Kidney (tissue), 14 donors: ENCODE data around the gene LTO1. TPM values are rescaled to one million over a fixed set of nuclear protein-coding genes. Genes with fewer than 3 reads are reported as not detected.
A peak's percentile ranks its signal among the peaks of the same experiment; 100 is the strongest.

Experiments used
- DNase-seq, 5 donors: peaks; one replicate each; pipeline ENCODE4 v3.0.0-alpha.2; 2013 to 2020
- FAIRE-seq: peaks from 2 replicates; lab custom pipeline; 2012; peaks lifted over from hg19 to GRCh38; lab: Jason Lieb, UNC
- H3K27ac ChIP-seq, 2 donors: one replicate each; pipeline ENCODE4 v1.7.0; 2013; ENCODE audit warnings: low read depth in 2 of 2, low read length in 2 of 2, inconsistent platforms in 1 of 2
- H3K27me3 ChIP-seq: one replicate; pipeline ENCODE4 v1.7.1; 2013; ENCODE audit warnings: low read length, inconsistent platforms; ENCODE audit not compliant: control insufficient read depth, insufficient read depth
- H3K36me3 ChIP-seq, 3 donors: one replicate each; pipeline versions ENCODE4 v1.7.0 to v1.7.1; 2013; ENCODE audit warnings: low read length in 3 of 3, control low read depth in 1 of 3, inconsistent platforms in 1 of 3; ENCODE audit not compliant: insufficient read depth in 3 of 3, control insufficient read depth in 2 of 3
- H3K4me1 ChIP-seq, 3 donors: one replicate each; pipeline versions ENCODE4 v1.7.0 to v1.7.1; 2013; ENCODE audit warnings: low read length in 3 of 3, inconsistent platforms in 1 of 3, low read depth in 1 of 3; ENCODE audit not compliant: control insufficient read depth in 2 of 3, insufficient read depth in 2 of 3
- H3K4me3 ChIP-seq, 3 donors: one replicate each; pipeline versions ENCODE4 v1.7.0 to v1.8.1; 2013; ENCODE audit warnings: low read length in 3 of 3, control low read depth in 1 of 3, inconsistent platforms in 1 of 3
- H3K9ac ChIP-seq, 3 donors: one replicate each; pipeline versions ENCODE4 v1.7.0 to v1.7.1; 2013; ENCODE audit warnings: low read length in 3 of 3, control low read depth in 1 of 3, inconsistent platforms in 1 of 3
- H3K9me3 ChIP-seq, 3 donors: one replicate each; pipeline versions ENCODE4 v1.7.0 to v1.7.1; 2013; ENCODE audit warnings: low read length in 3 of 3, control low read depth in 1 of 3, inconsistent platforms in 1 of 3; ENCODE audit not compliant: control insufficient read depth in 2 of 3, insufficient read depth in 1 of 3
- intact Hi-C: fragments of 100-400 bp; cut with DNase I; formaldehyde crosslinking; loops from one replicate; pipeline ENCODE4 v1.11.1; 2022
- polyA plus RNA-seq: library from polyadenylated mRNA; stranded (reverse); fragments of 350-450 nt; fragmentation: Illumina TruSeq; extraction: RNeasy Lipid Tissue Mini Kit (QIAGEN cat#74804); gene quantifications from one replicate; pipeline ENCODE4 v1.2.3, GENCODE V29; 2014; ENCODE audit warnings: low read depth, low replicate concordance; ENCODE audit not compliant: insufficient read depth
- total RNA-seq: library from RNA; stranded (reverse); fragmentation: NEBNext Ultra II Directional; extraction: Animal tissue kit (Norgen Biotek cat#: 25700); gene quantifications from one replicate; pipeline ENCODE4 v1.2.1, GENCODE V29; 2021
- TF ChIP-seq, protein P1 (sequence below): IDR thresholded peaks from 3 replicates; pipeline ENCODE4 v1.5.1; 2012; ENCODE audit warnings: mild to moderate bottlenecking, moderate library complexity, borderline replicate concordance; ENCODE audit not compliant: insufficient read depth; ENCODE audit errors: extremely low read depth
- donor health status: control.
- donor health status: control.
- donor health status: control.
- donor health status: control.
- donor health status: control.
- donor health status: DM: yes; HTN: yes; CAD: no.
- donor health status: Normal renal cell carcinoma (clear cell type).

Gene LTO1
- total and polyA plus RNA-seq, 2 donors from 2014 or later: 14.6 to 21.9 TPM

DNA sequence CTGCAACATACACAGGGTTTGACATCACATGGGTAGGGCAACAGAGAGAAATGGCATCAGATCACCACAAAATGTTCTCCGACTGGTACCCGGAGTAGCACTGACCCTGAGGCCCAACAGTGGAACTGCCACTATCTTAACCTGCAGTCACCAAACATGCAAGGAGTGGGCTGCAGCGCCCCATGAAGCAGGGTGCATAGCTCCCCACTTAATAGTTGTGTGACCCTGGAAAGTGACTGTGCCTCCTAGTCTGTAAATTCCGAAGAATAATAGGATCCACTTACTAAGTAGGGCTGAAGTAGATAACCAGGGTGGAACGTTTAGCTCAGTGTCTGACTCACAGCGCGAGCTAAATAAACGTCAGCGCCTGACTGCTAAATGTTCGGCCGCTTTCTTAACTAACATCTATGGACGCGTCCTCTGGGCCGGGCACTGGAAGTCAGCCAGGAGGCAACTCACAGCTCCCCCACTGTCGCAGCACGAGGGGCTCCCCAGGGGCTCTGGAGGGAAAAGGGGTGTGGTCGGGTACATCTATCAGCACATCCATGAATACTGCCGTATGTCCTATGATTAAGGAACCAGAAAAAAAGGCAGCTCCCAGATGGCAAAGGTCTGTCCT is 777 bp downstream of the LTO1 start:
- TF ChIP-seq, protein P1, sequence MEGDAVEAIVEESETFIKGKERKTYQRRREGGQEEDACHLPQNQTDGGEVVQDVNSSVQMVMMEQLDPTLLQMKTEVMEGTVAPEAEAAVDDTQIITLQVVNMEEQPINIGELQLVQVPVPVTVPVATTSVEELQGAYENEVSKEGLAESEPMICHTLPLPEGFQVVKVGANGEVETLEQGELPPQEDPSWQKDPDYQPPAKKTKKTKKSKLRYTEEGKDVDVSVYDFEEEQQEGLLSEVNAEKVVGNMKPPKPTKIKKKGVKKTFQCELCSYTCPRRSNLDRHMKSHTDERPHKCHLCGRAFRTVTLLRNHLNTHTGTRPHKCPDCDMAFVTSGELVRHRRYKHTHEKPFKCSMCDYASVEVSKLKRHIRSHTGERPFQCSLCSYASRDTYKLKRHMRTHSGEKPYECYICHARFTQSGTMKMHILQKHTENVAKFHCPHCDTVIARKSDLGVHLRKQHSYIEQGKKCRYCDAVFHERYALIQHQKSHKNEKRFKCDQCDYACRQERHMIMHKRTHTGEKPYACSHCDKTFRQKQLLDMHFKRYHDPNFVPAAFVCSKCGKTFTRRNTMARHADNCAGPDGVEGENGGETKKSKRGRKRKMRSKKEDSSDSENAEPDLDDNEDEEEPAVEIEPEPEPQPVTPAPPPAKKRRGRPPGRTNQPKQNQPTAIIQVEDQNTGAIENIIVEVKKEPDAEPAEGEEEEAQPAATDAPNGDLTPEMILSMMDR: no peak
- DNase-seq (peak in 1 of 5 donors; percentile 68), FAIRE-seq (no peak)
- Histone ChIP-seq H3K27me3 (no peaks in the 10 kb centered on the region), H3K4me3 (peak overlapping the region; percentile 76 to 96 (median 95)), H3K4me1 (peaks cover 0 to 7% (median 6%) of the 10 kb centered on the region in 3 donors), H3K36me3 (peaks cover 0 to 12% (median 7%) of the 10 kb centered on the region in 3 donors), H3K27ac (peak overlapping the region; percentile 14 to 57), H3K9me3 (no peaks in the 10 kb centered on the region), H3K9ac (peak overlapping the region; percentile 57 to 98 (median 72))
- intact Hi-C loops: no loop called here

DNA sequence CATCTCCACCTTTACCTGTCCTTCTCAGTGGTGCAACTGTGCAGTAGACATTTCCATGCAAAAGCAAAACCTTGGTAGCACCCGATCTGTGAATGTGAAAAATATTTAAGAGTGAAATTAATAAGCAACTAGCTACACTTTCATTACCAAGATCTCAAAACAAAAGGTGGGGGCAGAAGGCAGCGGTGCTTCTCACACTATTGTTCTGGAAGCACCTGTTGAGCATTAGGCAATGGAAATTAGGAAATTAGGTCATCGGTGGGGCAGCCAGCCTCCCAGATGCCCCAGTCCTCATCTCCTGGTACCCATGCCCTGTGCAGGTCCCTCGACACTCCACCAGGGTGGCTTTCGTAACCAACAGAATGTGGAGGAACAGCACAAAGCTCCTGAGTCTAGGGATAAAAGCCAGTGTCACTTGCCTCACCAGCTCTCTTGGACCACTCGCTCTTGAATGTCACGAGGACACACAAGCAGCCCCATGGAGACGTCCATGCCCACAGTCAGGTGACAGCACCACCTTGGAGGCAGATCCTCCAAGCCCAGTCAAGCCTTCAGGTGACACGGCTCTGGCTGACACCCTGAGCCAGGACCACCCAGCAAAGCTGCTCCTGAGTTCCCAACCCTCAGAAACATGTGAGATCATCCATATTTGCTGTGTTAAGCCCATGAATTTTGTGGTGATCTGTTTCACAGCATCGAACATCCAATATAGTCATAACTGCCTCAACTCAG is 3.3 kb downstream of the LTO1 start:
- H3K27me3 ChIP-seq: no peaks in the 10 kb centered on the region

DNA sequence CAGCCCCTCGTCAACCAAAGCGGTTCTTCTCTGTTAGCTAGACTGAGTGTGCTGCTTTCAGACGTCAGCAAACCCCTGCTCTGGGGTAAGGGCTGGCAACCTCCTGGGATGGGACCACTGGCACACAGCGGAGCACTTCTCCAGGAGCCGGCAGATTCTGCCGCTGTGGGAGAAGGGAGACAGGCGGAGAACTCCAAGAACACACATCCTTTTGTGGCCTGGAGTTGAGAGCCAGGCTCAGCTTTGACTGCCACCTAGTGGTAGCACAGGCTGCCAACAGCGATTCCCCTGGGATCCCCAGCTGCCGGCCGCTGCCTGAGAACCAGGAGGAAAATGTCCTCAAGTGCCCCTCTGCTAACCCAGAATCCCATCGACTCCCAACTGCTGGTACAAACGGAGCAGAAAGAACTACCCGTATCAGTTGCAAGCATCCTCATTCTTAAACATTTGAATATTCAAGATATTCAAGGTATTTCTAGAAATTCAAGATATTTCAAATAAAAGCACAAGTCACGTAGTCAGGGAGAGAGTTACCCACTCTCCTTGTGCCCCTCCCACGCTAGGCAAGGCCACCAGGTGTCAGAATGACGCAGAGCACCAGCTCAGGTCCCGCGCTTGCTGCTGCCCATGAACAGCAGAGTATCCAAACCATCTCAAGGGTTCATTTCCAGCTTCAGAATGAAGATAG is 4.9 kb downstream of the LTO1 start:
- Histone ChIP-seq H3K36me3 (peaks cover 0 to 20% (median 9%) of the 10 kb centered on the region in 3 donors), H3K9me3 (no peaks in the 10 kb centered on the region), H3K9ac (no peak overlapping the region), H3K27ac (no peak overlapping the region), H3K27me3 (no peaks in the 10 kb centered on the region), H3K4me3 (no peak overlapping the region), H3K4me1 (peaks cover 0 to 7% (median 6%) of the 10 kb centered on the region in 3 donors)
- FAIRE-seq: no peak
- intact Hi-C loops: no loop called here
- DNase-seq: peak; percentile 90 to 93 (median 91)
- TF ChIP-seq, protein P1: peak; percentile 94

More for the DNA sequence above, 3.3 kb downstream of the LTO1 start:
- no peak for FAIRE-seq
- Histone ChIP-seq H3K4me3 (no peak overlapping the region), H3K27ac (no peak overlapping the region), H3K4me1 (peaks cover 0 to 7% (median 6%) of the 10 kb centered on the region in 3 donors), H3K36me3 (peaks cover 0 to 12% (median 9%) of the 10 kb centered on the region in 3 donors), H3K9ac (no peak overlapping the region), H3K9me3 (no peaks in the 10 kb centered on the region)
- no peak for DNase-seq
- intact Hi-C loops: no loop called here
- TF ChIP-seq, protein P1: no peak
